Measurements from ENCODE around the gene PTPRU.
A peak's percentile ranks its signal among the peaks of the same experiment; 100 is the strongest.

PTPRU gene

GRCh38 chr1:29235955-29236711 lies at the start of gene PTPRU:
TSS of gene PTPRU (plus strand) at chr1:29236522. CDS start at chr1:29236645, 123 bp downstream.
- Histone ChIP-seq H3K4me3 (peak within 1 kb of the TSS; percentile 38 to 66 (median 55)), H3K27ac (peak within 1 kb of the TSS in 14 of 21 experiments; percentile 7 to 86 (median 48))

- no peak overlapping the region for H3K4me3 ChIP-seq
- no peak overlapping the region for H3K27ac ChIP-seq
These were observed 49.6 kb upstream of the PTPRU start for GRCh38 chr1:29186707-29187106.

- Histone ChIP-seq H3K27ac (no peak overlapping the region), H3K4me3 (no peak overlapping the region)
These were observed 45.6 kb upstream of the PTPRU start for GRCh38 chr1:29190718-29191117.

GRCh38 chr1:29193879-29194455 lies 42.4 kb upstream of the PTPRU start:
- Histone ChIP-seq H3K4me3 (no peak overlapping the region), H3K27ac (no peak overlapping the region)

- no peak overlapping the region for H3K4me3 ChIP-seq
- H3K27ac ChIP-seq = no peak overlapping the region
These were observed 40.4 kb upstream of the PTPRU start for GRCh38 chr1:29195881-29196291.

- Histone ChIP-seq H3K4me3 (no peak overlapping the region), H3K27ac (no peak overlapping the region)
These were observed 39.3 kb upstream of the PTPRU start for GRCh38 chr1:29196863-29197589.

- Histone ChIP-seq H3K4me3 (no peak overlapping the region), H3K27ac (no peak overlapping the region)
These were observed 38.8 kb upstream of the PTPRU start for GRCh38 chr1:29197590-29197924.

- no peak overlapping the region for H3K27ac ChIP-seq
- H3K4me3 ChIP-seq = no peak overlapping the region
These were observed 38.3 kb upstream of the PTPRU start for GRCh38 chr1:29197993-29198392.

- H3K4me3 ChIP-seq = no peak overlapping the region
- H3K27ac ChIP-seq = peak overlapping the region in 4 of 21 experiments; percentile 11 to 83 (median 71)
These were observed 35.3 kb upstream of the PTPRU start for GRCh38 chr1:29200906-29201594.

GRCh38 chr1:29201595-29202051 lies 34.7 kb upstream of the PTPRU start:
- Histone ChIP-seq H3K27ac (peak overlapping the region in 19 of 21 experiments; percentile 10 to 83 (median 71)), H3K4me3 (no peak overlapping the region)

GRCh38 chr1:29202053-29202452 lies 34.3 kb upstream of the PTPRU start:
- no peak overlapping the region for H3K4me3 ChIP-seq
- peak overlapping the region in 20 of 21 experiments; percentile 10 to 83 (median 71) for H3K27ac ChIP-seq

GRCh38 chr1:29202584-29203340 lies 33.6 kb upstream of the PTPRU start:
- peak overlapping the region in 19 of 21 experiments; percentile 22 to 83 (median 71) for H3K27ac ChIP-seq
- no peak overlapping the region for H3K4me3 ChIP-seq

- Histone ChIP-seq H3K4me3 (no peak overlapping the region), H3K27ac (no peak overlapping the region)
These were observed 27.9 kb upstream of the PTPRU start for GRCh38 chr1:29208442-29208841.

- H3K27ac ChIP-seq = peak overlapping the region in 1 of 21 experiments; percentile 30
- H3K4me3 ChIP-seq = no peak overlapping the region
These were observed 27.1 kb upstream of the PTPRU start for GRCh38 chr1:29209173-29209572.

GRCh38 chr1:29210278-29211085 lies 25.8 kb upstream of the PTPRU start:
- Histone ChIP-seq H3K4me3 (no peak overlapping the region), H3K27ac (no peak overlapping the region)

- no peak overlapping the region for H3K27ac ChIP-seq
These were observed 25.0 kb upstream of the PTPRU start for GRCh38 chr1:29211086-29212030.

GRCh38 chr1:29213055-29213454 lies 23.3 kb upstream of the PTPRU start:
- no peak overlapping the region for H3K4me3 ChIP-seq
- H3K27ac ChIP-seq = no peak overlapping the region

More at GRCh38 chr1:29211086-29212030, 25.0 kb upstream of the PTPRU start:
- H3K4me3 ChIP-seq = no peak overlapping the region

All from skin epidermis (tissue), 12 donors.